Adrenal gland (tissue), 5 donors: ENCODE results near the gene ZNF598.

ENCODE experiments used
- POLR2A ChIP-seq, 2 donors: fragments of 450-650 bp; IDR thresholded peaks; one replicate each; pipeline ENCODE4 v1.6.1; 2017; ENCODE audit warnings: antibody characterized with exemption in 2 of 2, mild to moderate bottlenecking in 2 of 2, moderate library complexity in 1 of 2
- TF ChIP-seq, protein P1 (sequence below), 6 experiments: fragments of 450-650 bp in 4 of 6; fragments of 200-600 bp in 2 of 6; sonication (generic) in 1 of 6; IDR thresholded peaks; 1 replicate in 5 of 6; 2 replicates in 1 of 6; pipeline versions ENCODE4 v1.5.1 to v1.8.0; 2016 to 2021; ENCODE audit warnings: antibody characterized with exemption in 6 of 6, mild to moderate bottlenecking in 2 of 6, moderate library complexity in 1 of 6
- donor health status: DM: no; HTN: no; CAD: no.

- TF ChIP-seq, protein P1, sequence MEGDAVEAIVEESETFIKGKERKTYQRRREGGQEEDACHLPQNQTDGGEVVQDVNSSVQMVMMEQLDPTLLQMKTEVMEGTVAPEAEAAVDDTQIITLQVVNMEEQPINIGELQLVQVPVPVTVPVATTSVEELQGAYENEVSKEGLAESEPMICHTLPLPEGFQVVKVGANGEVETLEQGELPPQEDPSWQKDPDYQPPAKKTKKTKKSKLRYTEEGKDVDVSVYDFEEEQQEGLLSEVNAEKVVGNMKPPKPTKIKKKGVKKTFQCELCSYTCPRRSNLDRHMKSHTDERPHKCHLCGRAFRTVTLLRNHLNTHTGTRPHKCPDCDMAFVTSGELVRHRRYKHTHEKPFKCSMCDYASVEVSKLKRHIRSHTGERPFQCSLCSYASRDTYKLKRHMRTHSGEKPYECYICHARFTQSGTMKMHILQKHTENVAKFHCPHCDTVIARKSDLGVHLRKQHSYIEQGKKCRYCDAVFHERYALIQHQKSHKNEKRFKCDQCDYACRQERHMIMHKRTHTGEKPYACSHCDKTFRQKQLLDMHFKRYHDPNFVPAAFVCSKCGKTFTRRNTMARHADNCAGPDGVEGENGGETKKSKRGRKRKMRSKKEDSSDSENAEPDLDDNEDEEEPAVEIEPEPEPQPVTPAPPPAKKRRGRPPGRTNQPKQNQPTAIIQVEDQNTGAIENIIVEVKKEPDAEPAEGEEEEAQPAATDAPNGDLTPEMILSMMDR (IDR thresholded peaks at IDR 0.05), result no peak
- no peak for TF ChIP-seq POLR2A (IDR thresholded peaks at IDR 0.05)
Measured at GRCh38 chr16:2053211-2053610, 43.6 kb upstream of the ZNF598 start.
